Chondrocyte (in vitro differentiated cells): Measurements from ENCODE around the gene FYCO1. TPM values are rescaled to one million over a fixed set of nuclear protein-coding genes. Genes with fewer than 3 reads are reported as not detected.

Source experiments
- DNase-seq: peaks from one replicate; pipeline ENCODE4 v3.0.0; 2021; ENCODE audit warnings: mixed read lengths, low spot score
- H3K27ac Mint-ChIP-seq: one replicate; pipeline ENCODE4 v1.8.0; 2021; ENCODE audit warnings: mild to moderate bottlenecking, moderate library complexity, mixed read lengths; ENCODE audit not compliant: unreplicated experiment
- H3K27me3 Mint-ChIP-seq: 2 replicates; pipeline ENCODE4 v1.8.0; 2021; ENCODE audit warnings: low read depth, mixed read lengths
- H3K36me3 Mint-ChIP-seq: 2 replicates; pipeline ENCODE4 v1.8.0; 2021; ENCODE audit warnings: low read depth, mixed read lengths
- H3K4me1 Mint-ChIP-seq: 2 replicates; pipeline ENCODE4 v1.8.0; 2021; ENCODE audit warnings: low read depth, mild to moderate bottlenecking, mixed read lengths
- H3K4me3 Mint-ChIP-seq: one replicate; pipeline ENCODE4 v1.8.0; 2021; ENCODE audit warnings: mild to moderate bottlenecking, moderate library complexity, mixed read lengths; ENCODE audit not compliant: unreplicated experiment
- H3K9me3 Mint-ChIP-seq: 2 replicates; pipeline ENCODE4 v1.8.0; 2021; ENCODE audit warnings: low read depth, mixed read lengths
- total RNA-seq: library from RNA; stranded (reverse); gene quantifications from 3 replicates; pipeline ENCODE4 v1.2.1, GENCODE V29; 2021
- TF ChIP-seq, protein P1 (sequence below): fragments of 200-600 bp; sonication (generic); IDR thresholded peaks from 2 replicates; pipeline ENCODE4 v1.5.0; 2021; ENCODE audit warnings: antibody characterized with exemption, mild to moderate bottlenecking, moderate library complexity

The FYCO1 gene
- total RNA-seq, 1 donor from 2014 or later, result 31.6 TPM

DNA sequence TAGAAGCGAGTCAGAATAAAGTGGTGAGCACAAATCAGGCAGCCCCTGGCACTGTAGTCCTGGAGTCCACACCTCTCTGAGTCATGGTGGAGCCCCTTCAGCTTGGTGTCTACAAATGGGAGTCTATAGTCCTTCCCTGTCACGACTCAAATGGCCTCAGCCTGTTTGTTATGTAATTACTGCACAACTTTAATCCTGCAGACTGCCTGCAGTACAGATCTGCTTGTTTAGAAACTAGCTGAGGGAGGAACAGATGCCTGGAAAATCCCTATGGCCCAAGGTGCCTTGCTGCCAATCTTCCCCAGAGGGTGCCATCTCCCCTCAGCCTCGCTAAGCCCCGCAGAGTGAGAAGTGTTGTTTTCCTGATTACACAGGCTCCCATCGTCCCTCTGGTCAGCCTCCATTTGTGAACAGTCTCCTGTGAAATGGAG is 56.3 kb downstream of the FYCO1 start:
- DNase-seq, result no peak
- H3K4me1 Mint-ChIP-seq, result peaks cover 7% of the 10 kb centered on the region

DNA sequence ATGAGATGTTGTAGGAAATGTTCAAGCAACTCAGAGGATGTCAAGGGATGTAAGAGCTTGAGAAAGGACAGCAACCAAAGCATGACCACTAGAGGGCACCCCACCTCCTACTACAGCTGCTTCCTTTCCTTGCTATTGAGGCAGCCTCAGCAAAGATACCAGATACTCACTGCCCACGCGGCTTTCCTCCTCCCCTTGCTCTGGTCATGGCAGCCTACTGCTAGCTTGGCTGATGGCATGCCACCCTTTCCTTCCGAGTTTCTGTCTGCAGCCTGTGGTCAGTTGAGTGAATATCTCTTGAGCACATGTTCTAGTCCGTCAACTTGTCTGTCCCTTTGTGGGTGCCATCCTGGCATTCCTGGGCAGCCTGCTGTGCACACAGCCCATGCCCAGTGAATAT is 56.8 kb downstream of the FYCO1 start:
- H3K9me3 Mint-ChIP-seq, result peaks cover 6% of the 10 kb centered on the region
- peaks cover 19% of the 10 kb centered on the region for H3K36me3 Mint-ChIP-seq
- TF ChIP-seq, protein P1, sequence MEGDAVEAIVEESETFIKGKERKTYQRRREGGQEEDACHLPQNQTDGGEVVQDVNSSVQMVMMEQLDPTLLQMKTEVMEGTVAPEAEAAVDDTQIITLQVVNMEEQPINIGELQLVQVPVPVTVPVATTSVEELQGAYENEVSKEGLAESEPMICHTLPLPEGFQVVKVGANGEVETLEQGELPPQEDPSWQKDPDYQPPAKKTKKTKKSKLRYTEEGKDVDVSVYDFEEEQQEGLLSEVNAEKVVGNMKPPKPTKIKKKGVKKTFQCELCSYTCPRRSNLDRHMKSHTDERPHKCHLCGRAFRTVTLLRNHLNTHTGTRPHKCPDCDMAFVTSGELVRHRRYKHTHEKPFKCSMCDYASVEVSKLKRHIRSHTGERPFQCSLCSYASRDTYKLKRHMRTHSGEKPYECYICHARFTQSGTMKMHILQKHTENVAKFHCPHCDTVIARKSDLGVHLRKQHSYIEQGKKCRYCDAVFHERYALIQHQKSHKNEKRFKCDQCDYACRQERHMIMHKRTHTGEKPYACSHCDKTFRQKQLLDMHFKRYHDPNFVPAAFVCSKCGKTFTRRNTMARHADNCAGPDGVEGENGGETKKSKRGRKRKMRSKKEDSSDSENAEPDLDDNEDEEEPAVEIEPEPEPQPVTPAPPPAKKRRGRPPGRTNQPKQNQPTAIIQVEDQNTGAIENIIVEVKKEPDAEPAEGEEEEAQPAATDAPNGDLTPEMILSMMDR, result peak; percentile 93
- H3K4me1 Mint-ChIP-seq, result peaks cover 7% of the 10 kb centered on the region
- no peak for DNase-seq
- peak overlapping the region; percentile 49 for H3K27ac Mint-ChIP-seq
- no peaks in the 10 kb centered on the region for H3K27me3 Mint-ChIP-seq
- H3K4me3 Mint-ChIP-seq, result no peak overlapping the region

More for the DNA sequence above, 56.3 kb downstream of the FYCO1 start:
- no peaks in the 10 kb centered on the region for H3K27me3 Mint-ChIP-seq
- peaks cover 6% of the 10 kb centered on the region for H3K9me3 Mint-ChIP-seq
- peaks cover 16% of the 10 kb centered on the region for H3K36me3 Mint-ChIP-seq
- H3K27ac Mint-ChIP-seq, result peak overlapping the region; percentile 49
- H3K4me3 Mint-ChIP-seq, result no peak overlapping the region
- TF ChIP-seq, protein P1, result no peak

DNA sequence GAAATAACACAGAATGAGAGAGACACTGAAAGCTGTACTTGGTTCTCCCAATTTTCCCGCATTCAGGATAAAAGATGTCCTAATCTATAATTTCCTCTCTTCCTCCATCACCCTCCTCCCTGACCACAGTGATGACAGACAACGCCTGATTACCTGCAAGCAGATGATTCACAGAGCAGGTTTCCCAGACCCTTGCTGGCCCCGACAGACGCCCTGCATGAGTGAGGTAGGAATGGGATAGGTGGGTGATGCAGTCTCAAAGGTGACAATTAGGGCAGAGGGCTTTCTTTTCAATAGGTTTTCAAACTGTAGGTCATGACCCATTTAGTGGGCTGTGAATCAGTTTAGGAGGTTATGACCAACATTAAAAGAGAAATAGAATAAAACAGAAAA is 57.6 kb downstream of the FYCO1 start:
- H3K9me3 Mint-ChIP-seq, result peaks cover 6% of the 10 kb centered on the region
- peaks cover 7% of the 10 kb centered on the region for H3K4me1 Mint-ChIP-seq
- TF ChIP-seq, protein P1, result no peak
- H3K27me3 Mint-ChIP-seq, result no peaks in the 10 kb centered on the region
- DNase-seq, result no peak
- H3K4me3 Mint-ChIP-seq, result no peak overlapping the region
- H3K27ac Mint-ChIP-seq, result no peak overlapping the region
- peaks cover 24% of the 10 kb centered on the region for H3K36me3 Mint-ChIP-seq

DNA sequence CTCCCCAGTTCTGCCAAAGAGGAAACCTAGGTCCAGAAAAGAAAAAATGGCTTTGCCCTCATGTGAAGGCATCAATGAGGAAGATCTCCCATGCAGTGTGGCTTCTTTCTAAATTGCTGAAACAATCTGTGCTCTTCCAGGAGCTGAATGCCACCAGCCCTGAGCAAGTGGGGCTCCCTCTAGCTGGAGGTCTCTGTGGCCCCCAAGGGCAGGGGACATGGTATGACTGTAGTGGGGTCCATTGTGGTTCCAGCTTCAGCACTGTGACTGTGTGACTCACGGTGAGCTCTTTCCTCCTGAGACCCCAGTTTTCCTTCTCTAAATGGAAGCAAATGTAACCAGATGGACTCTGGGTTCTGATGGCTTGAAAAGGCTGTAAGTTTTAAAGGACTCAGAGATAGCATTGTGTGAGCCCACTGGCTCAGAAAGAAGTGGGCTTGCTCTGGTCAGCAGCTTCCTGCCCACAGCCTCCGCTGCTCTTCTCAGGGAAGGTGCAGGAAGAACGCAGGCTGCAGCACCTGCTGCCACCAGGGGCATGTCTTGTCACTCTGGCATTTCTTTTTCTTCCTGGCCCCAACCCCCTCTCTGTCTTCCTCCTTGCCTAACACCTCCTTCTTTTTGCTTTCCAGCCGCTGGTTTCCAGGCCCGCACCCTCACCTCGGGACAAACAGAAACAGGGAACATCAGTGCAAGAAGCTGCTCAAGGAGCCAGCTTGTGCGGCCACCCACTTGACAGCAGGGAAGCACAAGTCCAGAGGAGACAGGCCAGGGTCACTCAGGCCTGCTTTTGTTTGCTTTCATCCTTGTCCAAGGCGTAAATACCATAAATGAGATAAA is 58.2 kb downstream of the FYCO1 start:
- Mint-ChIP-seq H3K27me3 (no peaks in the 10 kb centered on the region), H3K4me3 (no peak overlapping the region), H3K9me3 (peaks cover 6% of the 10 kb centered on the region), H3K27ac (no peak overlapping the region), H3K36me3 (peaks cover 25% of the 10 kb centered on the region), H3K4me1 (peaks cover 7% of the 10 kb centered on the region)
- TF ChIP-seq, protein P1, result no peak
- no peak for DNase-seq

DNA sequence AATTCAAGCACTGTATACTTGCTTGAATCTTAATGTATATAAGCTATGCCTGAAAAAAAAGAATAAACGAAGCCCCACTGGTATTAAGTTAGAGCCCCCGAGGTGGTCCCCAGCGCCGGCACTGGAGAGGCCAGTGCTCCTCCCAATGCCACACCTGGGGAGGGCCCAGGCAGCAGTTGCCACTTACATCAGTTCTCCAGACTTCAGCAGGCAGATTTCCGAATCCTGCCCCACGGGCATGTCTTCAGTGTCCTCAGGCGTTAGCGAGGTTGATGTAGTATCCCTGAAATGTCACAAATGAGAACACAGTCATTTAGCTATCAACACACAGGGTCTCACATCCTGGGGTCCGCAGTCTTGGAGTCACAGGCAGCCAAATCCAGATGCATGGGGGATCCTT is 59.4 kb downstream of the FYCO1 start:
- Mint-ChIP-seq H3K27me3 (no peaks in the 10 kb centered on the region), H3K27ac (no peak overlapping the region), H3K4me1 (peaks cover 7% of the 10 kb centered on the region), H3K9me3 (peaks cover 6% of the 10 kb centered on the region), H3K4me3 (no peak overlapping the region), H3K36me3 (peaks cover 29% of the 10 kb centered on the region)
- TF ChIP-seq, protein P1, result no peak
- DNase-seq, result no peak
